ENCODE measurements around the gene SIRPA.

Gene SIRPA

GRCh38 chr20:1846876-1847275 is 48.3 kb upstream of the SIRPA start:
- H3K27ac ChIP-seq (replicated peaks) = no peak overlapping the region
- H3K27me3 ChIP-seq (ENCODE audit: insufficient read depth, poor library complexity, severe bottlenecking) = no peaks in the 10 kb centered on the region
- no peak for DNase-seq (ENCODE audit: low read depth in 1 of 2, low spot score in 1 of 2)
- H3K4me3 ChIP-seq (replicated peaks; ENCODE audit: insufficient read depth, low read length) = no peak overlapping the region
- no peak for TF ChIP-seq GABPA (IDR thresholded peaks at IDR 0.05; ENCODE audit: low read depth)
- TF ChIP-seq, protein P1, sequence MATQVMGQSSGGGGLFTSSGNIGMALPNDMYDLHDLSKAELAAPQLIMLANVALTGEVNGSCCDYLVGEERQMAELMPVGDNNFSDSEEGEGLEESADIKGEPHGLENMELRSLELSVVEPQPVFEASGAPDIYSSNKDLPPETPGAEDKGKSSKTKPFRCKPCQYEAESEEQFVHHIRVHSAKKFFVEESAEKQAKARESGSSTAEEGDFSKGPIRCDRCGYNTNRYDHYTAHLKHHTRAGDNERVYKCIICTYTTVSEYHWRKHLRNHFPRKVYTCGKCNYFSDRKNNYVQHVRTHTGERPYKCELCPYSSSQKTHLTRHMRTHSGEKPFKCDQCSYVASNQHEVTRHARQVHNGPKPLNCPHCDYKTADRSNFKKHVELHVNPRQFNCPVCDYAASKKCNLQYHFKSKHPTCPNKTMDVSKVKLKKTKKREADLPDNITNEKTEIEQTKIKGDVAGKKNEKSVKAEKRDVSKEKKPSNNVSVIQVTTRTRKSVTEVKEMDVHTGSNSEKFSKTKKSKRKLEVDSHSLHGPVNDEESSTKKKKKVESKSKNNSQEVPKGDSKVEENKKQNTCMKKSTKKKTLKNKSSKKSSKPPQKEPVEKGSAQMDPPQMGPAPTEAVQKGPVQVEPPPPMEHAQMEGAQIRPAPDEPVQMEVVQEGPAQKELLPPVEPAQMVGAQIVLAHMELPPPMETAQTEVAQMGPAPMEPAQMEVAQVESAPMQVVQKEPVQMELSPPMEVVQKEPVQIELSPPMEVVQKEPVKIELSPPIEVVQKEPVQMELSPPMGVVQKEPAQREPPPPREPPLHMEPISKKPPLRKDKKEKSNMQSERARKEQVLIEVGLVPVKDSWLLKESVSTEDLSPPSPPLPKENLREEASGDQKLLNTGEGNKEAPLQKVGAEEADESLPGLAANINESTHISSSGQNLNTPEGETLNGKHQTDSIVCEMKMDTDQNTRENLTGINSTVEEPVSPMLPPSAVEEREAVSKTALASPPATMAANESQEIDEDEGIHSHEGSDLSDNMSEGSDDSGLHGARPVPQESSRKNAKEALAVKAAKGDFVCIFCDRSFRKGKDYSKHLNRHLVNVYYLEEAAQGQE (IDR thresholded peaks at IDR 0.05; ENCODE audit: insufficient replicate concordance, low read depth) = no peak

GRCh38 chr20:1847780-1848179 is 47.4 kb upstream of the SIRPA start:
- DNase-seq (ENCODE audit: low read depth in 1 of 2, low spot score in 1 of 2) = no peak
- Histone ChIP-seq H3K27ac (replicated peaks) (no peak overlapping the region), H3K27me3 (ENCODE audit: insufficient read depth, poor library complexity, severe bottlenecking) (no peaks in the 10 kb centered on the region), H3K4me3 (replicated peaks; ENCODE audit: insufficient read depth, low read length) (no peak overlapping the region)
- TF ChIP-seq GABPA (IDR thresholded peaks at IDR 0.05; ENCODE audit: low read depth) = no peak
- TF ChIP-seq, protein P1 (IDR thresholded peaks at IDR 0.05; ENCODE audit: insufficient replicate concordance, low read depth) = no peak
- TF ChIP-seq CTCF (IDR thresholded peaks at IDR 0.05; ENCODE audit: insufficient read depth, low read length) = no peak
- TF ChIP-seq SPI1 (IDR thresholded peaks at IDR 0.05; ENCODE audit: borderline replicate concordance, low read depth) = no peak
- TF ChIP-seq POLR2AphosphoS5 (IDR thresholded peaks at IDR 0.05; ENCODE audit: low read depth) = no peak

DNA sequence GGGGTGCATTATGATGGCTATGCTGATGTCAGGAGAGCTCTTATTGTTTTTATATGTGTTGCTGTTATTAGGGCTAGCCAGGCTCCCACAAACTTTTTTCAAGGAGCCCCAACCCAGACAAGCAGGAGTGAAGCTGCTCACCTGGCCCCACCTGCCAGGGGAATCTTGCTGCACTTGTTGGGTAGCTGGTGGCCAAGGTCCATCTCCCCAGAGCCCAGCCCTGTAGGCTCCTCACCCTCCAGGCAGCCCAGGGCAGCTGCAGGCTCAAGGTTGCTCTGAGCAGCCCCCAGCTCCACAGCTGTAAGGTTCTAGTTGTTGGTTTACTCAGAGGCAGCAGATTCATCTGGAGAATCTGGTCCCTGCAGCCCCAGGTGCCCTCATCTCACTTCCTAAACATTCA is 46.8 kb upstream of the SIRPA start:
- no peak overlapping the region for H3K4me3 ChIP-seq (replicated peaks; ENCODE audit: insufficient read depth, low read length)
- no peak overlapping the region for H3K27ac ChIP-seq (replicated peaks)
- TF ChIP-seq, protein P1 (IDR thresholded peaks at IDR 0.05; ENCODE audit: insufficient replicate concordance, low read depth) = no peak
- TF ChIP-seq POLR2AphosphoS5 (IDR thresholded peaks at IDR 0.05; ENCODE audit: low read depth) (no peak), SPI1 (IDR thresholded peaks at IDR 0.05; ENCODE audit: borderline replicate concordance, low read depth) (no peak), CTCF (IDR thresholded peaks at IDR 0.05; ENCODE audit: insufficient read depth, low read length) (no peak), GABPA (IDR thresholded peaks at IDR 0.05; ENCODE audit: low read depth) (no peak)
- H3K27me3 ChIP-seq (ENCODE audit: insufficient read depth, poor library complexity, severe bottlenecking) = no peaks in the 10 kb centered on the region
- DNase-seq (ENCODE audit: low read depth in 1 of 2, low spot score in 1 of 2) = no peak

GRCh38 chr20:1851396-1851795 is 43.8 kb upstream of the SIRPA start:
- Histone ChIP-seq H3K27ac (replicated peaks) (peak overlapping the region; percentile 65), H3K4me3 (replicated peaks; ENCODE audit: insufficient read depth, low read length) (no peak overlapping the region), H3K27me3 (ENCODE audit: insufficient read depth, poor library complexity, severe bottlenecking) (no peaks in the 10 kb centered on the region)
- TF ChIP-seq SPI1 (IDR thresholded peaks at IDR 0.05; ENCODE audit: borderline replicate concordance, low read depth) (no peak), GABPA (IDR thresholded peaks at IDR 0.05; ENCODE audit: low read depth) (no peak), POLR2AphosphoS5 (IDR thresholded peaks at IDR 0.05; ENCODE audit: low read depth) (no peak), CTCF (IDR thresholded peaks at IDR 0.05; ENCODE audit: insufficient read depth, low read length) (no peak)
- TF ChIP-seq, protein P1 (IDR thresholded peaks at IDR 0.05; ENCODE audit: insufficient replicate concordance, low read depth) = no peak
- DNase-seq (ENCODE audit: low read depth in 1 of 2, low spot score in 1 of 2) = no peak

All from HL-60 (cell line).